Bronchial epithelial cell (primary cell): ENCODE data around the gene EPN2. TPM values are rescaled to one million over a fixed set of nuclear protein-coding genes. Genes with fewer than 3 reads are reported as not detected.
A peak's percentile ranks its signal among the peaks of the same experiment; 100 is the strongest.

Source experiments
- DNase-seq: peaks from one replicate; pipeline ENCODE4 v3.0.0-alpha.2; 2010; ENCODE audit warnings: low read depth
- FAIRE-seq: peaks from 2 replicates; lab custom pipeline; 2011; peaks lifted over from hg19 to GRCh38; lab: Jason Lieb, UNC
- H3K27me3 ChIP-seq: 2 replicates; pipeline ENCODE4 v1.5.1; 2011; ENCODE audit warnings: low read length; ENCODE audit not compliant: control insufficient read depth, insufficient read depth
- H3K36me3 ChIP-seq: 2 replicates; pipeline ENCODE4 v1.5.1; 2011; ENCODE audit warnings: low read length; ENCODE audit not compliant: control insufficient read depth, insufficient read depth
- H3K4me3 ChIP-seq: 2 replicates; pipeline ENCODE4 v1.5.1; 2011; ENCODE audit warnings: mild to moderate bottlenecking, low read depth, low read length, control low read depth
- total RNA-seq: library from RNA; depleted of rRNA; stranded (reverse); fragments of >200 nt; gene quantifications from 2 replicates; pipeline ENCODE4 v1.2.1, GENCODE V29; 2014
- TF ChIP-seq, protein P1 (sequence below): IDR thresholded peaks from 2 replicates; pipeline ENCODE4 v1.5.1; 2011; ENCODE audit warnings: mild to moderate bottlenecking, moderate library complexity, low read length, control low read depth, inconsistent platforms; ENCODE audit not compliant: insufficient read depth, severe bottlenecking

The EPN2 gene
- total RNA-seq, 1 donor from 2014 or later = 13.7 TPM

GRCh38 chr17:19281161-19281560, 44.0 kb downstream of the EPN2 start:
- Histone ChIP-seq H3K27me3 (no peaks in the 10 kb centered on the region), H3K36me3 (peaks cover 3% of the 10 kb centered on the region), H3K4me3 (no peak overlapping the region)
- FAIRE-seq (no peak), DNase-seq (no peak)
- TF ChIP-seq, protein P1, sequence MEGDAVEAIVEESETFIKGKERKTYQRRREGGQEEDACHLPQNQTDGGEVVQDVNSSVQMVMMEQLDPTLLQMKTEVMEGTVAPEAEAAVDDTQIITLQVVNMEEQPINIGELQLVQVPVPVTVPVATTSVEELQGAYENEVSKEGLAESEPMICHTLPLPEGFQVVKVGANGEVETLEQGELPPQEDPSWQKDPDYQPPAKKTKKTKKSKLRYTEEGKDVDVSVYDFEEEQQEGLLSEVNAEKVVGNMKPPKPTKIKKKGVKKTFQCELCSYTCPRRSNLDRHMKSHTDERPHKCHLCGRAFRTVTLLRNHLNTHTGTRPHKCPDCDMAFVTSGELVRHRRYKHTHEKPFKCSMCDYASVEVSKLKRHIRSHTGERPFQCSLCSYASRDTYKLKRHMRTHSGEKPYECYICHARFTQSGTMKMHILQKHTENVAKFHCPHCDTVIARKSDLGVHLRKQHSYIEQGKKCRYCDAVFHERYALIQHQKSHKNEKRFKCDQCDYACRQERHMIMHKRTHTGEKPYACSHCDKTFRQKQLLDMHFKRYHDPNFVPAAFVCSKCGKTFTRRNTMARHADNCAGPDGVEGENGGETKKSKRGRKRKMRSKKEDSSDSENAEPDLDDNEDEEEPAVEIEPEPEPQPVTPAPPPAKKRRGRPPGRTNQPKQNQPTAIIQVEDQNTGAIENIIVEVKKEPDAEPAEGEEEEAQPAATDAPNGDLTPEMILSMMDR = no peak

DNA sequence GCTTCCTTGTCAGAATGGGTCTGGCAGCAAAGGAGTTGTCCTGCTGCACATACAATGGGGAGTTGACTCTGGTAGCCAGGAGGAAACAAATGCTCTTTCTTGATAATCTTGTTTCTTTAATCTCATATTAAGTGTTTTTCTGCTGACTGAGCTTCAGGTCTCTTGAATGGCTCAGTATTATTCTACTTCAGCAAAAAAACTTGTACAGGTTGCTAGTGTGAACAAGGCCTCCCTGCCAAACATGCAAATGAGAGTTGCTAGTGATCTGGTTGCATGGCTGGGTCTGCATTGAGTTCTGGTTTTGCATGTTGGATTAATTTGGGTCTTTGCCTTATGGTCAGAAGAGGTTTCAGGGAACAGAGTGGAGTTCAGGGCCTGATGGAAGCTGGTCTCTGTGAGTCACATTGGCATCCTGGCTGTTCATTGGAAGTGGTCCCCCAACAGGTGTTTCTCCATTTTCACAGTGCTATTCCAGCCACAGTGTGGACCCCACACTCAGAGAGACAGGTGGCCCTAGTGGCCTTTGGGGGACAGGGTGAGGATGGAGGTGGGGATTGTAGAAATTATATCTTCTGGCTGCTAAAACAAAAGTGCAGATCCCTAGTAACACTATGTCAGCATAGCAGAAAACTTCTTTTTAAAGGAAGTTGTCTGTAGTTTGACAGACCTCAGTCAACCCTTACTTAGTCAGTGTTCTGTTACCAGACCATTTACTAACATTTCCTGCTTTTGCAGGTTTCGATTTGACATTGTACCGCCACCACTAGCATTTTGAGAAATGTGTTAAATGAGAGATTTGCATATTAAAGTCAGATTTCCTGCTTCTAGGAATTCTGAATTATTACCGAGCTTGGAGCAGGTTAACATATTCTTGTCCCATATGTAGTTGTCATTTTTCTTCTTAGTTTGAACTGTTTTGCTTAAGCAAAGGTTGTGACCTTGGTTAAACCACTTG, 47.1 kb downstream of the EPN2 start:
- no peak overlapping the region for H3K4me3 ChIP-seq
- H3K36me3 ChIP-seq = peaks cover 8% of the 10 kb centered on the region
- TF ChIP-seq, protein P1 = no peak
- DNase-seq (no peak), FAIRE-seq (no peak)
- no peaks in the 10 kb centered on the region for H3K27me3 ChIP-seq

DNA sequence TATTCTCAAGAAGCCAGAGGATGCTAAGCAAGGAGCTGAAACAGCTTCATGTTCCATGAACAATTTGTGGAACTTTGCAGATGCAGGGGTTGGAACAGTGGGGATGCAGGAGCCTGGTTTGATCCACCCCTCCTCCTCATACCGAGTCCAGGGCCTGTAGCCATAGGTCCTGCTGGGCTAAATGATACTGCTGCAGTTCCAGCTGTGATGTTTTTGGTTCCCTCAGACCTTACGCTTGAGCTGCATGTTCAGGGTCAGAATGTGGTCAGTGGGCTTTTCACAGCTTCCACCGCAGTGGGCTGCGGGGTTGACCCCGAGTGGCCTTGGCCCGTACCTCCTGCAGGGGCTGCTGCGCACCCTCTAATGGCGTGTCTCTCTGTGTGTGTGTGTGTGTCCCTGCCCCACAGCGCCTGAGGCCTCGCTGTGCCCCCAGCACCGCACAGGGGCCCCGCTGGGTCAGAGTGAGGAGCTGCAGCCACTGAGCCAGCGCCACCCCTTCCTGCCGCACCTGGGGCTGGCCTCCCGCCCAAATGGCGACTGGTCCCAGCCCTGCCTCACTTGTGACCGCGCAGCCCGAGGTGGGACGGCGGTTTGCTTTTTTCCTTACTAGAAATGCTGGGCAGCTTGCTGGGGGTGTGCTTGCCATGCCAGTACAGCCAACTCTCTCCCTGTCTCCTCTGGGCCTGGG, 48.2 kb downstream of the EPN2 start:
- no peak for DNase-seq
- peaks cover 8% of the 10 kb centered on the region for H3K36me3 ChIP-seq
- FAIRE-seq = peak; percentile 75
- TF ChIP-seq, protein P1 = no peak
- H3K27me3 ChIP-seq = no peaks in the 10 kb centered on the region
- no peak overlapping the region for H3K4me3 ChIP-seq

- TF ChIP-seq, protein P1 = no peak
- FAIRE-seq (no peak), DNase-seq (no peak)
- Histone ChIP-seq H3K4me3 (no peak overlapping the region), H3K27me3 (no peaks in the 10 kb centered on the region), H3K36me3 (peaks cover 7% of the 10 kb centered on the region)
Measured at GRCh38 chr17:19286751-19287341, 49.7 kb downstream of the EPN2 start.

- TF ChIP-seq, protein P1 = no peak
- no peak for FAIRE-seq
- H3K27me3 ChIP-seq = no peaks in the 10 kb centered on the region
Measured at GRCh38 chr17:19287651-19288050, 50.5 kb downstream of the EPN2 start.

More at GRCh38 chr17:19287651-19288050, 50.5 kb downstream of the EPN2 start:
- H3K4me3 ChIP-seq = no peak overlapping the region
- DNase-seq = no peak
- peaks cover 7% of the 10 kb centered on the region for H3K36me3 ChIP-seq
